Ovary (tissue), 9 donors: ENCODE results near the gene CHID1. TPM values are rescaled to one million over a fixed set of nuclear protein-coding genes. Genes with fewer than 3 reads are reported as not detected.

Source experiments
- DNase-seq, 5 donors: peaks; one replicate each; pipeline ENCODE4 v3.0.0-alpha.2; 2019 to 2020
- H3K27ac ChIP-seq, 2 donors: fragments of 200-600 bp; one replicate each; pipeline versions ENCODE4 v1.5.1 to v1.8.0; 2019 to 2022
- H3K27me3 ChIP-seq: fragments of 200-600 bp; one replicate; pipeline ENCODE4 v1.8.0; 2022
- H3K36me3 ChIP-seq: fragments of 200-600 bp; sonication (generic); one replicate; pipeline ENCODE4 v1.5.1; 2019
- H3K4me1 ChIP-seq: one replicate; pipeline ENCODE4 v1.8.1; 2013; ENCODE audit warnings: mild to moderate bottlenecking, moderate library complexity; ENCODE audit not compliant: insufficient read depth
- H3K4me3 ChIP-seq: fragments of 200-600 bp; sonication (generic); one replicate; pipeline ENCODE4 v1.5.1; 2017
- H3K9me3 ChIP-seq, 2 donors: fragments of 200-600 bp in 1 of 2; sonication (generic) in 1 of 2; one replicate each; pipeline versions ENCODE4 v1.5.1 to v1.8.1; 2013 to 2019; ENCODE audit warnings: mild to moderate bottlenecking in 1 of 2, moderate library complexity in 1 of 2
- EP300 ChIP-seq: sonication (generic); formaldehyde crosslinking; IDR thresholded peaks from one replicate; pipeline ENCODE4 v1.6.1; 2017; ENCODE audit warnings: antibody characterized with exemption
- POLR2A ChIP-seq: fragments of 450-650 bp; IDR thresholded peaks from one replicate; pipeline ENCODE4 v1.6.1; 2017; ENCODE audit warnings: antibody characterized with exemption, mild to moderate bottlenecking, moderate library complexity
- WGBS, 3 donors: extraction: QIAGEN DNeasy Blood & Tissue Kit in 1 of 3; methylation state at CpG; one replicate each; pipeline versions ENCODE4 v1.1.5 to v1.1.7; 2013 to 2017; 5-methylcytosine and 5-hydroxymethylcytosine counted together
- intact Hi-C, 4 donors: fragments of 100-400 bp; cut with DNase I; formaldehyde crosslinking; loops; one replicate each; pipeline versions ENCODE4 v1.11.0 to v1.15.1; 2022 to 2023
- polyA plus RNA-seq, 2 donors: library from polyadenylated mRNA; stranded (reverse); fragments of 200-250 nt in 1 of 2; fragments of 350-450 nt in 1 of 2; fragmentation: Illumina TruSeq in 1 of 2; extraction: RNeasy Lipid Tissue Mini Kit (QIAGEN cat#74804) in 1 of 2; gene quantifications; one replicate each; pipeline ENCODE4 v1.2.3, GENCODE V29; 2013 to 2014
- total RNA-seq, 7 donors: library from RNA; depleted of rRNA in 2 of 7; stranded (reverse); fragments of >200 nt in 2 of 7; fragmentation: NEBNext Ultra II Directional in 3 of 7; extraction: Animal tissue kit (Norgen Biotek cat#: 25700) in 3 of 7; gene quantifications; one replicate each; pipeline versions ENCODE4 v1.1.0 to v1.2.4, GENCODE V29; 2016 to 2023
- TF ChIP-seq, protein P1 (sequence below), 3 donors: fragments of 450-650 bp in 2 of 3; fragments of 200-600 bp in 1 of 3; IDR thresholded peaks; one replicate each; pipeline versions ENCODE4 v1.5.1 to v1.8.0; 2016 to 2022; ENCODE audit warnings: antibody characterized with exemption in 3 of 3, mild to moderate bottlenecking in 1 of 3
- donor health status: DM: no; HTN: no; CAD: no; lungs with moderate emphysema.
- donor health status: DM: no; HTN: no; CAD: no.
- donor health status: Bipolar disorder and iron deficiency.
- donor health status: DM: yes; HTN: yes; CAD: no.
- donor health status: DM: no; HTN: no; CAD: no.
- donor health status: DM: yes; HTN: yes; CAD: no.

CHID1 gene
- total and polyA plus RNA-seq, 9 donors: 41.0 to 90.7 (median 70.6) TPM

DNA sequence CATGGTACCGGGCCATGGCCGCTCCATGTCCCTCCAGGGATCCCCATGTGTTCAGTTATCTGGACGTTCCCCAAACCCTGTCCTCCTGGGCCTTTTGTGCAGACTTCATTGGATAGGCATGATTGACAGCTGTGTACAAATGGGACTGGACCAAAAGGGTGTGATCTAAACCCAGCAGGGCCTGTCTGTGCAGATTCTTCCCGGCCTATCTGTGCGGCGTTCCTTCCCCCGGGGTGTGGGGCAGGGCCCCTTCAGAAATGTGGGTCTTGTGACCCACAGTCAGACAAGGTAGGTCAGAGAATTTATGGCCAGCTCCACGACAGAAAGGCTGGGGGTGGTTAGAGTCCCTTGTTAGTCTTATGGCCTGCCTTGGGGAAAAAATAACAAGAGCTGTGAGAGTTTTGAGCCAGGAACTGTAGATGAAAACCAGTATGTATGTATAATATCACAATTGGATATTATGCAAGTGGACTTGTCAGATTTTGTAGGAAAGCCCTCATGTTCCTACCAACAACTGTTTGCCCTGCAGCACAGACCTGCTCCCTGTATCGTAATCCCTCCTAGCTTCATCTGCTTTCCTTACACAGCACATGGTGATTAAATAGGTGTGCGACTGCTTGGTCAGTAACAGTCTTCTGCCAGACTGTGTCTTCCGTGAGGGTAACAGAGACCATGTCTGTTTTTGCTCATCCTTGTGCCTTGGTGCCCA lies 46.8 kb upstream of the CHID1 start:
- Histone ChIP-seq H3K36me3 (no peaks in the 10 kb centered on the region), H3K27ac (no peak overlapping the region)
- DNase-seq: no peak

DNA sequence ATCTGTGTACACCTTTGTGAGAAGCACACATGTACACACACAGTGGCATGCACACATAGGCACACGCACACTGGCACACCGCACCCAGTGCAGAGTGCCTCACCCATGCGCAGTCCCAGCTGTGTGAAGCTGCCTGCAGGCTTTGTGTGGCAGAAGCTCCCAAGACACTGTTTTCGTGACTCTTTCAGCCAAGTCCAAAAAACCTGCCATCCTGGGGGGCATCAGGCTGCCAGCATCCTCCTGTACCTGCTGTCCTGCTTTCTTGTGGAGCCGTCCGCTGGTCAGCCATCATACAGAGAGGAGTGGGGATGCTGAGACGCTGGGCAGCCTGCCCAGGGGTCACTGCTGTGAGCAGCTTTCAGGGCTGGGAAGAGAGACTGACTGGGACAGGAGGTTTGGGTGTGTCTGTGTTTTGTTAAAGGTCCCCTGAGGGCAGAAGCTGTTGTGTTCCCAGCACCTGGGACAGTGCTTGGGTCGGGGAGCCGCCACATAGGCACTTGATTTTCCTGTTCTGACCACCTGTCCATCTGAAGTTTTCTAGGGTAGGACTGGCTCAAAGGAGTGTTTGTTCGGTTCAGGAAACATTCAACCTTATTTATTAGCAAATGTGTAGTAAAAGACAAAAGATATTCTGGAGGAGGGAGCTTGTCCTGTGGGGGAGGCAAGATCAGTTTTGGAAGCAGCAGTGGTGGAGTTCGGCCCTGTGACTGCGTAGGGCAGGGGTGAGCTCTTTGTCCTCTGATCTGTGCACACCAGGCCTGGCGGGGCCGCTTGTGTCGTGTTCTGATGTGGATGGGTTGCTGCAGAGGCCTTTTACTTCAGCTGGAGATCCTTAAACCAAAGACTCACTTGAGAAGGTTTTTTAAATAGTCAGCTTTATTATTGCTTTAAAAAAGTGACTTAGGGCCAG lies 44.8 kb upstream of the CHID1 start:
- H3K27me3 ChIP-seq: no peaks in the 10 kb centered on the region
- H3K27ac ChIP-seq: no peak overlapping the region
- intact Hi-C loops: no loop called here
- WGBS, 3 donors: 61 to 65% (median 62%) methylated on average over 15 of the region's 15 CpGs
- H3K9me3 ChIP-seq: no peaks in the 10 kb centered on the region
- TF ChIP-seq, protein P1, sequence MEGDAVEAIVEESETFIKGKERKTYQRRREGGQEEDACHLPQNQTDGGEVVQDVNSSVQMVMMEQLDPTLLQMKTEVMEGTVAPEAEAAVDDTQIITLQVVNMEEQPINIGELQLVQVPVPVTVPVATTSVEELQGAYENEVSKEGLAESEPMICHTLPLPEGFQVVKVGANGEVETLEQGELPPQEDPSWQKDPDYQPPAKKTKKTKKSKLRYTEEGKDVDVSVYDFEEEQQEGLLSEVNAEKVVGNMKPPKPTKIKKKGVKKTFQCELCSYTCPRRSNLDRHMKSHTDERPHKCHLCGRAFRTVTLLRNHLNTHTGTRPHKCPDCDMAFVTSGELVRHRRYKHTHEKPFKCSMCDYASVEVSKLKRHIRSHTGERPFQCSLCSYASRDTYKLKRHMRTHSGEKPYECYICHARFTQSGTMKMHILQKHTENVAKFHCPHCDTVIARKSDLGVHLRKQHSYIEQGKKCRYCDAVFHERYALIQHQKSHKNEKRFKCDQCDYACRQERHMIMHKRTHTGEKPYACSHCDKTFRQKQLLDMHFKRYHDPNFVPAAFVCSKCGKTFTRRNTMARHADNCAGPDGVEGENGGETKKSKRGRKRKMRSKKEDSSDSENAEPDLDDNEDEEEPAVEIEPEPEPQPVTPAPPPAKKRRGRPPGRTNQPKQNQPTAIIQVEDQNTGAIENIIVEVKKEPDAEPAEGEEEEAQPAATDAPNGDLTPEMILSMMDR (IDR thresholded peaks at IDR 0.05): no peak
- TF ChIP-seq EP300 (no peak), POLR2A (no peak)
- no peaks in the 10 kb centered on the region for H3K4me1 ChIP-seq
- no peak overlapping the region for H3K4me3 ChIP-seq
- H3K36me3 ChIP-seq: no peaks in the 10 kb centered on the region
- no peak for DNase-seq

More for the DNA sequence above, 46.8 kb upstream of the CHID1 start:
- Histone ChIP-seq H3K4me3 (no peak overlapping the region), H3K4me1 (no peaks in the 10 kb centered on the region), H3K9me3 (no peaks in the 10 kb centered on the region), H3K27me3 (no peaks in the 10 kb centered on the region)
- TF ChIP-seq EP300 (no peak), POLR2A (no peak)
- TF ChIP-seq, protein P1 (IDR thresholded peaks at IDR 0.05): no peak
- intact Hi-C loops: no loop called here
- 78 to 87% (median 83%) methylated on average over 11 of the region's 11 CpGs for WGBS, 3 donors

DNA sequence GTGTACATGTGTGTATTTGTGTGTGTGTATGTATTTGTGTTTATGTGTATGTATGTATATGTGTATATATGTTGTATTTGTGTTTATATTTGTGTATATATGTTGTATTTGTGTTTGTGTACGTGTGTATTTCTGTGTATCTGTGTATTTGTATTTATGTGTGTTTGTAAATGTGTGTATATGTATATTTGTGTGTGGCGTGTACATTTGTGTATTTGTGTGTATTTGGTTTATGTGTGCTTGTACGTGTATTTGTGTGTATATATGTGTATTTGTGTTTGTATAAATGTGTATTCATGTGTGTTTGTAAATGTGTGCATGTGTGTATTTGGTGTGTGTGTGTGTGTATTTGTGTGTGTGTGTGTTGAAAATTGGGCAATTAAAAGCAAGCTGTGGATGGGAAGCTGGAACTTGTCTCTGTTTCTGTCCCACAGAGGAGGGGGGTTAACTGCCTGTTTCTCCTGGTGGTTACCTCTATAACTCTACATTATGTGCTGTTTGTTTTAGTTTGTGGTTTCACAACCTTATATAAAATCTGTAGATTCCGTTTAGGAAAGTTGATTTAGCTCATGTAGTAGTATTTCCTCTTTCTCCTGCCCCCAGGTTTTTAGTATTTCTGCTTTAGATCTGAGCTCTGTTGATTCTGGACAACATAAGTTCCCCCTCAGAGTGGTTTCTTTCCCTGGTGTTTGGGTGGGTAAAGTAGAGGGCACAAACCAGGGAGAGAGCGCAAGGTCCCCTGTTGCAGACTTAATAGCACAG lies 44.0 kb upstream of the CHID1 start:
- H3K9me3 ChIP-seq: no peaks in the 10 kb centered on the region
- H3K27me3 ChIP-seq: no peaks in the 10 kb centered on the region
- 79 to 84% (median 81%) methylated on average over 5 of the region's 5 CpGs for WGBS, 3 donors
- no peaks in the 10 kb centered on the region for H3K4me1 ChIP-seq
- intact Hi-C loops: no loop called here
- TF ChIP-seq, protein P1 (IDR thresholded peaks at IDR 0.05): no peak
- TF ChIP-seq EP300: no peak
- TF ChIP-seq POLR2A: no peak
- H3K36me3 ChIP-seq: no peaks in the 10 kb centered on the region
- DNase-seq: no peak
- no peak overlapping the region for H3K27ac ChIP-seq
- no peak overlapping the region for H3K4me3 ChIP-seq

DNA sequence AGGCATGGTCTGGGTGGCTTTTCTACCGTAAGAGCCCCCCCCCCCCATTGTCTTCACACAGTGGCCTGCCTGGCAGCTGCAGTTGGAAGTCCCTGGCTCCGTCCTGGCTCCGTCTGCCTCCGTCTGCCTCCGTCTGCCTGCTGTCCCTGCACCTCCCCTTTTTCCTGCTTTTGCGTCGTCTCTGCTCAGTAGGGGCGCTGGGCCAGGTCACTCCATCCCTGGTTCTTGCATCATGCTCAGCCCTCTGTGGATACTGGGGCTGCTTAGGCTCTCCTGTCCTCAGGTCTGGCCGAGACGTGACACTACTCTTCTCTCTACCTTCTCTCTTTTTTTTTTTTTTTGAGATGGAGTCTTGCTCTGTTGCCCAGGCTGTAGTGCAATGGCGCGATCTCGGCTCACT lies 42.9 kb upstream of the CHID1 start:
- WGBS, 3 donors: 65 to 80% (median 78%) methylated on average over 13 of the region's 13 CpGs
- Histone ChIP-seq H3K36me3 (no peaks in the 10 kb centered on the region), H3K4me3 (no peak overlapping the region), H3K27me3 (no peaks in the 10 kb centered on the region), H3K4me1 (no peaks in the 10 kb centered on the region), H3K27ac (no peak overlapping the region), H3K9me3 (no peaks in the 10 kb centered on the region)
- TF ChIP-seq, protein P1 (IDR thresholded peaks at IDR 0.05): no peak
- no peak for TF ChIP-seq POLR2A
- intact Hi-C loops: no loop called here
- DNase-seq: no peak
